Stimulated activated CD4-positive, alpha-beta T cell treated with anti-CD3 and anti-CD28 coated beads, Interleukin-4, amount 100 ng/mL, for 4 hours (primary cell): ENCODE data around the gene NRG2.

Source experiments
- DNase-seq, 2 experiments: peaks; one replicate each; pipeline ENCODE4 v3.0.0-alpha.2; 2020

The NRG2 gene

GRCh38 chr5:140042643-140043507 lies at the start of gene NRG2:
TSS of gene NRG2 (minus strand) at chr5:140043299.
- peak; percentile 29 to 30 for DNase-seq

GRCh38 chr5:140090251-140090650 lies 47.2 kb upstream of the NRG2 start:
- DNase-seq, result no peak

- DNase-seq, result no peak
Observed at GRCh38 chr5:140084541-140084940, 41.4 kb upstream of the NRG2 start.

GRCh38 chr5:140083650-140084049 lies 40.6 kb upstream of the NRG2 start:
- DNase-seq, result no peak

- DNase-seq, result no peak
Observed at GRCh38 chr5:140083120-140083519, 40.0 kb upstream of the NRG2 start.

GRCh38 chr5:140076788-140077187 lies 33.7 kb upstream of the NRG2 start:
- DNase-seq, result no peak

GRCh38 chr5:140076142-140076541 lies 33.0 kb upstream of the NRG2 start:
- DNase-seq, result no peak

GRCh38 chr5:140075371-140075770 lies 32.3 kb upstream of the NRG2 start:
- DNase-seq, result no peak

GRCh38 chr5:140073296-140073695 lies 30.2 kb upstream of the NRG2 start:
- no peak for DNase-seq

GRCh38 chr5:140072812-140073211 lies 29.7 kb upstream of the NRG2 start:
- no peak for DNase-seq

GRCh38 chr5:140060816-140061215 lies 17.7 kb upstream of the NRG2 start:
- DNase-seq, result no peak

GRCh38 chr5:140058212-140058932 lies 15.3 kb upstream of the NRG2 start:
- DNase-seq, result no peak

GRCh38 chr5:140056880-140057279 lies 13.8 kb upstream of the NRG2 start:
- DNase-seq, result no peak

- no peak for DNase-seq
Observed at GRCh38 chr5:140055152-140055551, 12.1 kb upstream of the NRG2 start.

- DNase-seq, result no peak
Observed at GRCh38 chr5:140054086-140054689, 11.1 kb upstream of the NRG2 start.

- no peak for DNase-seq
Observed at GRCh38 chr5:140051950-140052349, 8.9 kb upstream of the NRG2 start.

- DNase-seq, result no peak
Observed at GRCh38 chr5:140049713-140050112, 6.6 kb upstream of the NRG2 start.

- DNase-seq, result no peak
Observed at GRCh38 chr5:140049205-140049604, 6.1 kb upstream of the NRG2 start.

GRCh38 chr5:140044041-140044440 lies 942 bp upstream of the NRG2 start:
- DNase-seq, result no peak

- DNase-seq, result no peak
Observed at GRCh38 chr5:140043508-140043872, 391 bp upstream of the NRG2 start.

- no peak for DNase-seq
Observed at GRCh38 chr5:140042393-140042642, 781 bp downstream of the NRG2 start.

- peak in 1 of 2 experiments; percentile 1 for DNase-seq
Observed at GRCh38 chr5:140041492-140042392, 1.4 kb downstream of the NRG2 start.

GRCh38 chr5:140041099-140041491 lies 2.0 kb downstream of the NRG2 start:
- no peak for DNase-seq
